ENCODE data around the gene DNAJB6.

DNAJB6 gene

GRCh38 chr7:157392256-157393037, 55.6 kb downstream of the DNAJB6 start:
- peak in 1 of 10 donors; percentile 24 for DNase-seq

DNA sequence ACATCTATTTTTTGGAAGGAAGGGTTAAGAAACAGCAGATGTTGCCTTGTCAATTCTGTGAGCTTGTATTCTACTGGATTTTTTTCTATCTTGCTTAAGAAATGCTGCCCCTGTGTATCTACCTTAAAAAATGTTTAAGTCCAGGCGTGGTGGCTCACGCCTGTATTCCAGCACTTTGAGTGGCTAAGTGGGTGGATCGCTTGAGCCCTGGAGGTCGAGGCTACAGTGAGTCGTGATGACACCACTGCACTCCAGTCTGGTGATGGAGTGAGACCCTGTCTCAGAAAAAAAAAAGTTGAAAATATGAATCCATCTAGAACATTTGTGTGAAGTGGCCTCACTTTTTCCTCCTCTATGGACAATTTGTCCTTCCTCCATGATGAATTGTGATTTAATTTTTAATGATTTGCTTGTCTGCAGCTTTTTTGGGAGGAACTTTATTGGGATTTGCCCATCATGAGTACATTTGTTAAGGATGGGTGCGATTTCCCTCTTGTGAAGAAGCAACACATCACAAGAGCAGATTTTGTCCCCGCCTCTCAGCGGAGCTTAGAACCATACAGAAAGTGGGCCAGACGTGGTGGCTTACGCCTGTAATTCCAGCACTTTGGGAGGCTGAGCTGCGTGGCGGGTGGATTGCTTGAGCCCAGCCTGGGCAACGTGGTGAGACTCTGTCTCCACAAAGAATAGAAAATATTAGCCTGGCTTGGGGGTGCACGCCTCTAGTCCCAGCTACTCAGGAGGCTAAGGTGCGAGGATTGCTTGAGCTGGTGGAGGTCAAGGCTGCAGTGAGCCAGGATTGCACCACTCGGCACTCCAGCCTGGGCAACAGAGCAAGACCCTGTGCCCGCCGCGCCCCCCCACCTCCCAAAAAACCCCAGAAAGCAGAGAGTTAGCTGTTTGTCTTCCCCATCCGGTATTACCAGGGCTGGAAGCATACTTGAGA, 57.7 kb downstream of the DNAJB6 start:
- intact Hi-C loops (cut with DNase I), result no loop called here
- DNase-seq, result peak in 1 of 10 donors; percentile 33

More at GRCh38 chr7:157392256-157393037, 55.6 kb downstream of the DNAJB6 start:
- intact Hi-C loops (cut with DNase I), result no loop called here

DNA sequence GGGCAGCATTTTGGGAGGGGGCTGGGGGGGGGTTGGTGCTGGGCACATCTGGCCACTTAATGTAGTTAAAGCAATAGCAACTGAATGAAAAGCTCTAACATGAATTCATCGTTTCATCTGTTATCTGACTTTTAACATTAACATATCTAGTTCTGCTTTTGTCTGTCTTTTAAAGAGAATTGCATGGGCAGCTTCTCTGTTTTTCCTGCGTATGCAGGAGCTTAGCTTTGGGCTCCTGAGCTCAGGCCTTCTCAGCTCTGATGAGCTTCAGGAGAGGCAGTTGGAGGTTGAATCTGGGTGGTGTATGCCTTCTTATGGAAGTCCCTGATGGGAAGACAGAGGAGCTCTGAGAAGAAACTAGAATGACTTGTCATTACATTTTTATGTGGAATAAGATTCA, 58.4 kb downstream of the DNAJB6 start:
- intact Hi-C loops (cut with DNase I), result no loop called here
- DNase-seq, result no peak

GRCh38 chr7:157396316-157397035, 59.7 kb downstream of the DNAJB6 start:
- intact Hi-C loops (cut with DNase I), result no loop called here
- DNase-seq, result peak in 1 of 10 donors; percentile 74

DNA sequence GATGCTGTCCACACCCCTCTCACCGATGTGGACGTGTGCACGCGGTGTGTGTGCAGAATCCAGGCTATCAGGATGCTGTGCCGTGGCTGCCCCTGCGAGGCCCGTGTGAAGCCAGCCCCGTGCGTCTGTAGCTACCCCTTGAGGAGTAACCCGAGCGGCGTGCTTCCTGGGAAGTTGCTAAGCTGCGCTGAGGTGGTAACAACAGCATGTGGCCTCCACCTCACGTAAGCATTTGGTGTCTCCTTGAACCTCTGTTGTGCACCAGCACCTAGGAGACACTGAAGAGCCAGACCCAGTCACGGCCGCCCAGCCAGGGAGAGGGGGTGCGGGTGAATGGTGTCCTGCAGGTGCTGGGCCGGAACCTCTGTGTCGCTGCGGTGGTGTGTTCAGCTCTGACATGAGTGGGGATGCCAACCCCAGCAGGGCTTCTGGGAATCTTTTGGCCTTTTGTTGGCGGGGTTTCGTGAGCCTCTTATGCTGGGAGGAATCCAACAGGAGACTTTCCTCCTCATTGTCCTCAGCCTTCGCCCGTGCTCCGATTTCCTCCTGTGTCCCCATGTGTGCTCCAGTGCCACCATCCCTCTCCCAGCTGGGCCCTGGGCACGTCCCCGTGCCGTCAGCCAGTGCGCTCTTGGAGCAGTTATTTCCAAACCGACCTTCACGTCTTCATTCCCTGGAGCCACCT, 60.4 kb downstream of the DNAJB6 start:
- peak in 1 of 10 donors; percentile 76 for DNase-seq
- intact Hi-C loops (cut with DNase I), result no loop called here

DNA sequence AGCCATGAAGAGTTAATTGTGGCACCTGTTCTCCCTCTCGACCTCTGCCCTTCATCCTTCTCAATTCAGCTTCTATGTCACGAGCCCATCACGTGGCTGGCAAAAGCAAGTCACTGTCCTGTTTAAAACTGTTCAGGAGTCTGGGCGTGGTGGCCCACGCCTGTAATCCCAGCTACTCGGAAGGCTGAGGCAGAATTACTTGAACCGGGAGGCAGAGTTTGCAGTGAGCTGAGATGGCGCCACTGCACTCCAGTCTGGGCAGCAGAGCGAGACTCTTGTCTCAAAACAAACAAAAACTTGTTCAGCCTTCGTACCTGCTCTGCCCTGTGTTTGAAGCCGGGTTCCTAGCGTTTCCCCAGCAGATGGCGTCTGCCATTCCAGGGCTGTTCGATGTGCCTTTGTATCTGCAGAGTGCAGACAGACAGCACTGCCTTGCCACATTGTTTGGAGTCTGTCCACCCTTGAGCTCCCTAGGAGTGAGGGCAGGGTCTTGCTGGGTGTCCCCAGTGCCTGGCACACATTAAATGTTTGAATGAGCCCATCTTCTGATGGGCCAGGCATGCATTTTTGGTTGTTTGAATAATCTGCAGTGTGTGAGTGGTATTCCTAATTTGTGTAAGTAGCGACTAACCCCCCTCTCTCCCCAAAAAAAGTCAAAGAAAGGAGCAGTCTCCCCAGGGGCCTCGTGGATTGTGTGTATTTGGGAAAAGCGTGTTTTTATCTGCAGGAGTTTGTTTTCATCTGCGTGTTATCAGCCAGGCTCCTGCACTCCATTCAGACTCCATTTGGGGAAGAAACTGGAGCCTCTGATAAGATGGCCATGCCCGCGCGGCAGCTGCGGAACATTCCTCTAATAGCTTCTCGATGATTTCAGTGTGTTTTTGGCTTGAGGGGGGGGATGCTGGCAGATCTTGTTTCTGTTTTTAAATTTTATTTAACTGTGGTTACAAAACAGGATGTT, 61.2 kb downstream of the DNAJB6 start:
- intact Hi-C loops (cut with DNase I), result no loop called here
- DNase-seq, result peak in 1 of 10 donors; percentile 85

DNA sequence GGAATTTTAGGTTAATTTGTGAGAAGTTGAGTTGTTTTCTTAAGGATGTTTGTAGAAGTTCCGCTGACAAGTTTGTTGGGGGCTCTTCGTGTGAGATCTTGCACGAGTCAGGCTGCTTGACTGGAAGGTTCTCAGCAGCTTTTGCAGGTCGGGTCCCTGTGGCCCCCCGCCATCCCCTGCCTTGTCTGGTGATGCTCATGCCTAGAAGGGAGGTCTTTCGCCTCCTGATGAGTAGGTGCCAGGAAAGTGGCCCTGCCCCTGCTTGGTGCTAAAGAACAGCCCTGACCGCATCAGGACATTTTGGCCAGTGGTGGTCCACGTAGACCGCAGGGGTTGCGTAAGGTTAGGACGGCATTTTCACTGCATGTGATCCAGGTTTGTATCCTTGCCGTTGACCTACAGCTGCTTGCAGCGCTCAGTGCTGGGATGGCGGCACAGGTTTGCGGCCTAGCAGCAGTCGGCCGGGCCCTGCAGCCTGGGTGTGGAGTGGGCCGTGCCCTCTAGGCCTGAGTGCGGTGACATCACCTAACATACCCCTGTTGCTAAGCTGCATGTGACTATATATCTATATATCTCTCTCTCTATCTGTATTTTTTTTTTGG, 62.4 kb downstream of the DNAJB6 start:
- DNase-seq, result peak in 1 of 10 donors; percentile 71

GRCh38 chr7:157400171-157400860, 63.5 kb downstream of the DNAJB6 start:
- peak in 1 of 10 donors; percentile 71 for DNase-seq
- intact Hi-C loops (cut with DNase I), result no loop called here

More for the DNA sequence above, 62.4 kb downstream of the DNAJB6 start:
- intact Hi-C loops (cut with DNase I), result no loop called here

DNA sequence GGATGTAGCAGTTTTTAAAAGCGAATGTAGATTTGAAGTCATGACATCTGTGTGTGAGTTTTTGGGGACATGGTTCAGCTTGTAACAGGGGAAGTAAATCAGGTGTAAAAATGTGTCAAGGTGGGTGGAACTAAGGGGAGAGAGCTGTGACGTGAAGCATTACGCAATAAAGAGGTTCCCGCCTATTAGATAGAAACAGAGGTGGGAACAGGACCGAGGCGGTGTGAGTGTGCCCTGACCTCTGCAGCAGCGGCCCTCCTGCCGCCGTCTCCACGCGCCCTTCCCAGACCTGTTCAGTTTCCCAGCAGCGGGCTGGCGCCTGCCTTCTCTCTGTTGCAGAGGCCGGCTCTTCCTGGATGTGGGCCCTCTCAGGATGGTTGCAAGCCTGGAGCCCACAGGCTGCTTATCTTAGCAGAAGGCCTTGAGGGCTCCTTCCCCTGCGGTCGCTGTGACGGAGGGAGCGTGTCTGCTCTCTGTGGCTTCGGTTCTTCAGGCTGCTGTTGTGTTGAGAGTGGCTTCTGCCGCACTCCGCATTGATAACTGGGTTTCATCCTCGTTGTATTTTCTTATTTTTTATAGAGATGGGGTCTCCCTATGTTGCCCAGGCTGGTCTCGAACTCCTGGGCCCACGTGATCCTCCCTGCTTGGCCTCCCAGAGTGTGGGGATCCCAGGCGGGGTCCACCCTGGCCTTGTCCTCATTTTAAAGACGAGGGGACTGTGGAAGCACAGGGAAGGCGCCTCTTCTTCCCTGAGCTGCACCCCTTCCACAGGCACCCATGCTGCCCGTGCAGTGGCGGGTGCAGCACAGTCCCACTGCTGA, 65.0 kb downstream of the DNAJB6 start:
- peak in 1 of 10 donors; percentile 72 for DNase-seq
- intact Hi-C loops (cut with DNase I), result no loop called here

- intact Hi-C loops (cut with DNase I), result no loop called here
- DNase-seq, result peak in 1 of 10 donors; percentile 79
These were observed 65.5 kb downstream of the DNAJB6 start for GRCh38 chr7:157402388-157402703.

- intact Hi-C loops (cut with DNase I), result no loop called here
- DNase-seq, result peak in 1 of 10 donors; percentile 67
These were observed 66.2 kb downstream of the DNAJB6 start for GRCh38 chr7:157402911-157403534.

DNA sequence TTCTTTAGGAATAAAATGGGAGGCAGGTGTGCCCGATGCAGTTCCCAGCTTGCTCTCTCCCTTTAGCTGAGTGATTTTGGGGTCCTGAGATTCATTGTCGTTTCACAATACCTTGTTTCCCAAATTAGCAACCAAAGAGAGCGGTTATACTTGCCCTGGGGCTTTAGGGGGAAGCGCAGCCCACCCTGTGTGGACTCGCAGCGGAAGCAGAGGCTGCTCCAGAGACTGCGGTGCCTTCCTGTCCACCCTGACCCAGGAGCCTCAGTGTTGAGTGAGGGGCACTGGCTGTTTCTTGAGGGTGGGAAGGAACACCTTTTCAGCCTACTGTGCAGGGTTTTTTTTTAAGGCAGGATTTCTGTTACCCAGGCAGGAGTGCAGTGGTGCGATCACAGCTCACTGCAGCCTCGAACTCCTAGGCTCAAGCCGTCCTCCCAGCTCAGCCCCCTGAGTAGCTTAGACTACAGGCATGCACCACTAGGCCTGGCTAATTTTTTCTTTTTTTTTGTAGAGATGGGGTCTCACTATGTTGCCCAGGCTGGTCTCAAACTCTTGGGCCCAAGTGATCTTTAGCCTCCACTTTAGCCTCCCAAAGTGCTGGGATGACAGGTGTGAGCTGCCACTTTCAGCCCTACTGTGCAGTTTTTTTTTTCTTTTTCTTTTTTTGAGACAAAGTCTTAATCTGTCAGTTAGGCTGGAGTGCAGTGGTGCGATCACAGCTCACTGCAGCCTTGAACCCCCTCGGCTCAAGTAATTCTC, 67.0 kb downstream of the DNAJB6 start:
- DNase-seq, result peak in 2 of 10 donors; percentile 25 to 36
- intact Hi-C loops (cut with DNase I), result no loop called here

- intact Hi-C loops (cut with DNase I), result no loop called here
- peak in 3 of 10 donors; percentile 54 to 81 (median 58) for DNase-seq
These were observed 68.2 kb downstream of the DNAJB6 start for GRCh38 chr7:157404845-157405481.

GRCh38 chr7:157405501-157405900, 68.7 kb downstream of the DNAJB6 start:
- intact Hi-C loops (cut with DNase I), result no loop called here
- peak in 1 of 10 donors; percentile 73 for DNase-seq

Measured in posterior cingulate gyrus (tissue), 11 donors.